SU-DHL-6 (cell line): ENCODE measurements around the gene NEAT1.

Experiments
- H2AFZ ChIP-seq: fragments of 200-600 bp; sonication (generic); 2 replicates; pipeline ENCODE4 v1.6.1; 2014; ENCODE audit warnings: low read depth, mild to moderate bottlenecking, moderate library complexity, mixed read lengths, antibody characterized with exemption, low read length; ENCODE audit not compliant: severe bottlenecking
- H3F3A ChIP-seq: fragments of 200-600 bp; shearing (Covaris generic); 2 replicates; pipeline ENCODE4 v1.6.0; 2016; ENCODE audit warnings: antibody characterized with exemption, mild to moderate bottlenecking; ENCODE audit not compliant: insufficient read depth
- H3K27ac ChIP-seq: fragments of 200-600 bp; sonication (generic); 2 replicates; pipeline ENCODE4 v1.5.1; 2016; ENCODE audit warnings: low read depth, mild to moderate bottlenecking, low read length, moderate library complexity, mixed read lengths
- H3K27me3 ChIP-seq: fragments of 200-600 bp; sonication (generic), shearing (Covaris generic); 2 replicates; pipeline ENCODE4 v1.6.0; 2014; ENCODE audit warnings: mild to moderate bottlenecking, low read length
- H3K36me3 ChIP-seq: fragments of 200-600 bp; sonication (generic); 2 replicates; pipeline ENCODE4 v1.6.1; 2014; ENCODE audit warnings: mild to moderate bottlenecking, low read length, mixed read lengths
- H3K4me2 ChIP-seq: fragments of 300-600, 200-600 bp; shearing (Covaris generic), sonication (generic); 2 replicates; pipeline ENCODE4 v1.6.0; 2014; ENCODE audit warnings: low read length, low read depth, mild to moderate bottlenecking; ENCODE audit not compliant: poor library complexity, severe bottlenecking
- H3K4me3 ChIP-seq: fragments of 200-600 bp; sonication (generic); 2 replicates; pipeline ENCODE4 v1.5.1; 2014; ENCODE audit warnings: antibody characterized with exemption, low read length, mild to moderate bottlenecking, mixed read lengths; ENCODE audit not compliant: insufficient read depth, poor library complexity, severe bottlenecking
- H3K79me2 ChIP-seq: fragments of 200-600 bp; sonication (generic); 2 replicates; pipeline ENCODE4 v1.6.1; 2014; ENCODE audit warnings: mild to moderate bottlenecking, low read length, moderate library complexity; ENCODE audit not compliant: insufficient read depth
- H3K9ac ChIP-seq: fragments of 200-600 bp; sonication (generic); 2 replicates; pipeline ENCODE4 v1.7.0; 2014; ENCODE audit warnings: mild to moderate bottlenecking, low read length
- H3K9me2 ChIP-seq: fragments of 200-600 bp; sonication (generic); replicated peaks from 2 replicates; pipeline ENCODE4 v1.6.1; 2014; ENCODE audit warnings: low read length; ENCODE audit not compliant: insufficient read depth
- H3K9me3 ChIP-seq: fragments of 200-600 bp; sonication (generic); 2 replicates; pipeline ENCODE4 v1.6.1; 2014; ENCODE audit warnings: low read length, mixed read lengths; ENCODE audit not compliant: insufficient read depth
- H4K20me1 ChIP-seq: fragments of 200-600 bp; sonication (generic); 2 replicates; pipeline ENCODE4 v1.6.1; 2014; ENCODE audit warnings: low read depth, mild to moderate bottlenecking, antibody characterized with exemption, low read length, moderate library complexity, mixed read lengths
- EZH2phosphoT487 ChIP-seq: fragments of 200-600 bp; sonication (generic), shearing (Covaris generic); conservative IDR thresholded peaks from 2 replicates; pipeline ENCODE4 v1.6.1; 2018; ENCODE audit warnings: mild to moderate bottlenecking, antibody characterized with exemption, low read length, moderate library complexity, mixed read lengths
- TF ChIP-seq, protein P1 (sequence below): fragments of 200-600 bp; sonication (generic); IDR thresholded peaks from one replicate; pipeline ENCODE4 v1.5.1; 2017; ENCODE audit warnings: antibody characterized with exemption, mild to moderate bottlenecking, low read length, moderate library complexity; ENCODE audit not compliant: insufficient read depth, poor library complexity, severe bottlenecking

NEAT1 gene

DNA sequence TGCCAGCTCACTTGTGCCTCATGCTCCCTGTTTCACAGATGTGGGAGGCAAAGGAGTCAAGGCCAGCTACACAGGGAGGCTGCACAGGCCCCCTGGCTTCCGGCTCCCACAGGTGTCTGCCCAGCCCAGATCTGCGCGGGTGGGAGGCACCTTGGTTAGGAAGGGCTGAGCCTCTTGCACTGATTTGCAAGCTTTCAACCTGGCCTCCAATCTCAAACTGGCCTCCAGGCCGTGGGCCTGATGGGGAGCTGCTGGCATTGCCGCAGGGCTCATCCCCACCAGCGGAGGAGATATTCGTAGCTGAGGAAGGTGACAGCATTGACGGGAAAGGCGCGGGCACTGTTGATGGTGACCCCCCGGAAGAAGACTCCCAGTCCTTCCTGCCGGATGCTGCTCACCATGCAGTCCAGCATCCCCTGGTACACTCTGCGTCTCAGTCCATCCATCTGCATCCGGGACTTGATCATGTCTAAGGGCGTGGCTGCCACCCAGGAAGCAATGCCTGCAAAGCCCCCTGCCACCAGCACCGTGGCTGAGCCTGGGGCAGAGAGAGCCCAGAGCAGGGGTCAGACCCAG, 46.4 kb upstream of the NEAT1 start:
- TF ChIP-seq EZH2phosphoT487, result no peak
- TF ChIP-seq, protein P1, sequence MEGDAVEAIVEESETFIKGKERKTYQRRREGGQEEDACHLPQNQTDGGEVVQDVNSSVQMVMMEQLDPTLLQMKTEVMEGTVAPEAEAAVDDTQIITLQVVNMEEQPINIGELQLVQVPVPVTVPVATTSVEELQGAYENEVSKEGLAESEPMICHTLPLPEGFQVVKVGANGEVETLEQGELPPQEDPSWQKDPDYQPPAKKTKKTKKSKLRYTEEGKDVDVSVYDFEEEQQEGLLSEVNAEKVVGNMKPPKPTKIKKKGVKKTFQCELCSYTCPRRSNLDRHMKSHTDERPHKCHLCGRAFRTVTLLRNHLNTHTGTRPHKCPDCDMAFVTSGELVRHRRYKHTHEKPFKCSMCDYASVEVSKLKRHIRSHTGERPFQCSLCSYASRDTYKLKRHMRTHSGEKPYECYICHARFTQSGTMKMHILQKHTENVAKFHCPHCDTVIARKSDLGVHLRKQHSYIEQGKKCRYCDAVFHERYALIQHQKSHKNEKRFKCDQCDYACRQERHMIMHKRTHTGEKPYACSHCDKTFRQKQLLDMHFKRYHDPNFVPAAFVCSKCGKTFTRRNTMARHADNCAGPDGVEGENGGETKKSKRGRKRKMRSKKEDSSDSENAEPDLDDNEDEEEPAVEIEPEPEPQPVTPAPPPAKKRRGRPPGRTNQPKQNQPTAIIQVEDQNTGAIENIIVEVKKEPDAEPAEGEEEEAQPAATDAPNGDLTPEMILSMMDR, result no peak
- Histone ChIP-seq H3K27ac (no peak overlapping the region), H3K4me3 (no peak overlapping the region), H2AFZ (no peak overlapping the region), H3K9me2 (no peaks in the 10 kb centered on the region), H3K79me2 (no peaks in the 10 kb centered on the region), H4K20me1 (no peaks in the 10 kb centered on the region), H3K36me3 (no peaks in the 10 kb centered on the region), H3F3A (no peaks in the 10 kb centered on the region), H3K27me3 (no peaks in the 10 kb centered on the region), H3K9me3 (no peaks in the 10 kb centered on the region), H3K9ac (no peak overlapping the region), H3K4me2 (no peak overlapping the region)

DNA sequence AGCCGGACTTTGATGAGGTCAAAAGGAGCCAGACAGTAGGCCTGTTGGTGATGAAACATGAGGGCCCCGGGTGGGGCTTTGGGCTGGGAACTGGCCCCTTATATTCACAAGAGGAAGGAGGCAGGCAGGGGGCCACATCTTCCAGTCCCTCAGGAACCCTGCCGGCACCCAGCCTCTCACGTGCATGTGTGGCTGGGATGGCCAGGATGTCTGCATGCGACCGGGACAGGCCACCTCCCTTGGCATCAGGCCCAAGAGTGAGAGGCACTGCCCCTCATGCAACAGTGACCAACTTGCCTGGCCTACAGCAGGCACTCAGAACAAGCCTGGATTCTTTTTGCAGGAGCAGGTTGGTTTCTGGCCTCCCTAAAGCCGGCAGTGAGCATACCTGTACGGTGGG, 45.6 kb upstream of the NEAT1 start:
- H3K36me3 ChIP-seq, result no peaks in the 10 kb centered on the region
- TF ChIP-seq EZH2phosphoT487, result no peak
- TF ChIP-seq, protein P1, result no peak
- no peak overlapping the region for H3K4me3 ChIP-seq
- no peaks in the 10 kb centered on the region for H4K20me1 ChIP-seq
- no peaks in the 10 kb centered on the region for H3K79me2 ChIP-seq
- no peak overlapping the region for H2AFZ ChIP-seq
- H3K27me3 ChIP-seq, result no peaks in the 10 kb centered on the region
- no peaks in the 10 kb centered on the region for H3K9me2 ChIP-seq
- no peak overlapping the region for H3K4me2 ChIP-seq
- H3K9ac ChIP-seq, result no peak overlapping the region
- H3F3A ChIP-seq, result no peaks in the 10 kb centered on the region
- H3K9me3 ChIP-seq, result no peaks in the 10 kb centered on the region
- no peak overlapping the region for H3K27ac ChIP-seq

DNA sequence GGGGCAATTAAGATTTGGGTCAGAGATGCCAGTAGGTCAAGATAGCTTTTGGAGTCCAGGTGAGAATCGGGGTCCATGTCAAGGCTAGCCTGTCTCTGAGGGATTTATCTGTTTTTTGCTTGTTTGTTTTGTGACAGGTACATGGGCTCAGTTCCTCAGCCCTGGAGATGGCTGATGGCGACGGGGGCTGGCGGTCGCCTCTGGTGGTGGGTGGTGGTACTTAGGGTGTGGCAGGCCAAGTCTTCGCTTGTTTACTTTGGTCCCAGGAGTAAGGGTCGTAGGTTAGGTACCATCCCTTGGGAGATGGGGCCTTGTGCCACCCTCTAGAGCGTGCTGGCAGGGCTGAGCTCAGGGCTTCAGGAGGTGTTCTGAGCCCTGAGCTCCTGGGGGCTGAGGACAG, 44.8 kb upstream of the NEAT1 start:
- Histone ChIP-seq H3K36me3 (no peaks in the 10 kb centered on the region), H3F3A (no peaks in the 10 kb centered on the region), H3K9ac (no peak overlapping the region), H3K9me2 (no peaks in the 10 kb centered on the region), H3K4me2 (no peak overlapping the region), H3K79me2 (no peaks in the 10 kb centered on the region), H3K27me3 (no peaks in the 10 kb centered on the region), H4K20me1 (no peaks in the 10 kb centered on the region), H2AFZ (no peak overlapping the region), H3K9me3 (no peaks in the 10 kb centered on the region), H3K4me3 (no peak overlapping the region), H3K27ac (no peak overlapping the region)
- no peak for TF ChIP-seq EZH2phosphoT487
- TF ChIP-seq, protein P1, result no peak
